Endothelial cell (in vitro differentiated cells): ENCODE measurements around the gene POU2AF1. TPM values are rescaled to one million over a fixed set of nuclear protein-coding genes. Genes with fewer than 3 reads are reported as not detected.

Source experiments
- DNase-seq: peaks from one replicate; pipeline ENCODE4 v3.0.0; 2021; ENCODE audit warnings: low spot score
- H3K27ac Mint-ChIP-seq: one replicate; pipeline ENCODE4 v1.8.0; 2021; ENCODE audit warnings: mixed read lengths, inconsistent platforms; ENCODE audit not compliant: unreplicated experiment
- H3K27me3 Mint-ChIP-seq: one replicate; pipeline ENCODE4 v1.8.0; 2021; ENCODE audit warnings: mild to moderate bottlenecking, moderate library complexity, mixed read lengths, inconsistent platforms; ENCODE audit not compliant: unreplicated experiment
- H3K36me3 Mint-ChIP-seq: one replicate; pipeline ENCODE4 v1.8.0; 2021; ENCODE audit warnings: mild to moderate bottlenecking, low read depth, mixed read lengths, inconsistent platforms; ENCODE audit not compliant: unreplicated experiment
- H3K4me1 Mint-ChIP-seq: one replicate; pipeline ENCODE4 v1.8.0; 2021; ENCODE audit warnings: mild to moderate bottlenecking, mixed read lengths, inconsistent platforms; ENCODE audit not compliant: unreplicated experiment
- H3K4me3 Mint-ChIP-seq: one replicate; pipeline ENCODE4 v1.8.0; 2021; ENCODE audit warnings: mild to moderate bottlenecking, mixed read lengths, inconsistent platforms; ENCODE audit not compliant: unreplicated experiment
- H3K9me3 Mint-ChIP-seq: one replicate; pipeline ENCODE4 v1.8.0; 2021; ENCODE audit warnings: mixed read lengths, inconsistent platforms; ENCODE audit not compliant: unreplicated experiment
- total RNA-seq: library from RNA; stranded (reverse); fragmentation: NEBNext Ultra II Directional; extraction: Animal tissue kit (Norgen Biotek cat#: 25700); gene quantifications from one replicate; pipeline ENCODE4 v1.2.1, GENCODE V29; 2021; ENCODE audit not compliant: unreplicated experiment
- TF ChIP-seq, protein P1 (sequence below): fragments of 200-600 bp; sonication (generic); IDR thresholded peaks from one replicate; pipeline ENCODE4 v1.5.0; 2021; ENCODE audit warnings: antibody characterized with exemption; ENCODE audit not compliant: unreplicated experiment

The POU2AF1 gene
- total RNA-seq, 1 donor from 2014 or later = not detected

GRCh38 chr11:111339758-111340388 is 39.2 kb downstream of the POU2AF1 start:
- Mint-ChIP-seq H3K9me3 (no peaks in the 10 kb centered on the region), H3K36me3 (no peaks in the 10 kb centered on the region), H3K4me3 (no peak overlapping the region), H3K27ac (no peak overlapping the region), H3K27me3 (no peaks in the 10 kb centered on the region), H3K4me1 (no peaks in the 10 kb centered on the region)
- no peak for DNase-seq
- TF ChIP-seq, protein P1, sequence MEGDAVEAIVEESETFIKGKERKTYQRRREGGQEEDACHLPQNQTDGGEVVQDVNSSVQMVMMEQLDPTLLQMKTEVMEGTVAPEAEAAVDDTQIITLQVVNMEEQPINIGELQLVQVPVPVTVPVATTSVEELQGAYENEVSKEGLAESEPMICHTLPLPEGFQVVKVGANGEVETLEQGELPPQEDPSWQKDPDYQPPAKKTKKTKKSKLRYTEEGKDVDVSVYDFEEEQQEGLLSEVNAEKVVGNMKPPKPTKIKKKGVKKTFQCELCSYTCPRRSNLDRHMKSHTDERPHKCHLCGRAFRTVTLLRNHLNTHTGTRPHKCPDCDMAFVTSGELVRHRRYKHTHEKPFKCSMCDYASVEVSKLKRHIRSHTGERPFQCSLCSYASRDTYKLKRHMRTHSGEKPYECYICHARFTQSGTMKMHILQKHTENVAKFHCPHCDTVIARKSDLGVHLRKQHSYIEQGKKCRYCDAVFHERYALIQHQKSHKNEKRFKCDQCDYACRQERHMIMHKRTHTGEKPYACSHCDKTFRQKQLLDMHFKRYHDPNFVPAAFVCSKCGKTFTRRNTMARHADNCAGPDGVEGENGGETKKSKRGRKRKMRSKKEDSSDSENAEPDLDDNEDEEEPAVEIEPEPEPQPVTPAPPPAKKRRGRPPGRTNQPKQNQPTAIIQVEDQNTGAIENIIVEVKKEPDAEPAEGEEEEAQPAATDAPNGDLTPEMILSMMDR = no peak

GRCh38 chr11:111336582-111337256 is 42.4 kb downstream of the POU2AF1 start:
- DNase-seq = no peak
- TF ChIP-seq, protein P1 = no peak
- Mint-ChIP-seq H3K4me3 (no peak overlapping the region), H3K27me3 (no peaks in the 10 kb centered on the region), H3K4me1 (no peaks in the 10 kb centered on the region), H3K9me3 (no peaks in the 10 kb centered on the region), H3K27ac (no peak overlapping the region), H3K36me3 (no peaks in the 10 kb centered on the region)

- H3K27me3 Mint-ChIP-seq = no peaks in the 10 kb centered on the region
- no peak overlapping the region for H3K27ac Mint-ChIP-seq
- no peaks in the 10 kb centered on the region for H3K36me3 Mint-ChIP-seq
- H3K4me1 Mint-ChIP-seq = no peaks in the 10 kb centered on the region
- TF ChIP-seq, protein P1 = no peak
- no peak overlapping the region for H3K4me3 Mint-ChIP-seq
- DNase-seq = no peak
- no peaks in the 10 kb centered on the region for H3K9me3 Mint-ChIP-seq
These were observed 43.0 kb downstream of the POU2AF1 start for GRCh38 chr11:111336062-111336461.

DNA sequence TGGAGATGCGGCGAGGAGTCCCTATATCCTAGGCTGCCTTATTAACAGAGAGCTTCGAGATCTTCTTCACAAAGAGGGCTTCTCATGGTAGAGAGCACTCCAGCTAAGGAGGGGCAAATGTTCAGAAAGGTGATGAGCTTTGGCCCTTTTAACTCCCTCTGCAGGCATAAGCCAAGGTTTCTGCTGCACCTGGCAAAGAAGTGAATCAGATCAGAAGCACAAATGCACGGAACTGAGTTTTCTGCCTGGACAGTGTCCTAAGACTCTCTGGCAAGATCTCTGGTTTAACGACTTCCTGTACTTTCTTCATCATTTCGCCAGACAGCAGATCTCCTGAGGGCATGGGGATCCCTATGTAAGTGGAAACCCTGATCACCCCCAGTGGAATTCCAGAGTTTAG is 43.5 kb downstream of the POU2AF1 start:
- no peak for DNase-seq
- TF ChIP-seq, protein P1 = no peak
- Mint-ChIP-seq H3K27me3 (no peaks in the 10 kb centered on the region), H3K27ac (no peak overlapping the region), H3K4me1 (no peaks in the 10 kb centered on the region), H3K9me3 (no peaks in the 10 kb centered on the region), H3K36me3 (no peaks in the 10 kb centered on the region), H3K4me3 (no peak overlapping the region)
